H1 (cell line): ENCODE results near the gene SLC44A1. TPM values are rescaled to one million over a fixed set of nuclear protein-coding genes. Genes with fewer than 3 reads are reported as not detected.

ENCODE experiments used
- CBX5 ChIP-seq: fragments of 300-800, 300-1000 bp; sonication (generic); IDR thresholded peaks from 2 replicates; pipeline ENCODE4 v1.7.1; 2016; ENCODE audit warnings: antibody characterized with exemption, low read length, low read depth
- JUN ChIP-seq: IDR thresholded peaks from 2 replicates; pipeline ENCODE4 v1.6.1; 2011; ENCODE audit warnings: low read depth, mild to moderate bottlenecking, improper control_type of control experiment, low read length
- POLR2AphosphoS5 ChIP-seq: IDR thresholded peaks from 2 replicates; pipeline ENCODE4 v1.6.1; 2011; ENCODE audit warnings: low read depth, low read length
- RAD21 ChIP-seq, 2 experiments: IDR thresholded peaks in 1 of 2; conservative IDR thresholded peaks in 1 of 2; 2 replicates each; pipeline ENCODE4 v1.6.1; 2011; ENCODE audit warnings: low read depth in 2 of 2, low read length in 2 of 2, improper control_type of control experiment in 1 of 2, inconsistent platforms in 1 of 2, mild to moderate bottlenecking in 1 of 2, moderate library complexity in 1 of 2
- SIX5 ChIP-seq: IDR thresholded peaks from 2 replicates; pipeline ENCODE4 v1.6.1; 2011; ENCODE audit warnings: mild to moderate bottlenecking, low read depth, low read length
- polyA plus RNA-seq, 7 experiments: library from polyadenylated mRNA; depleted of rRNA in 3 of 7; stranded (reverse) in 5 of 7; unstranded in 2 of 7; fragments of >200 nt in 5 of 7; fragments of 200-250 nt in 2 of 7; gene quantifications; 1 replicate in 5 of 7; 2 replicates in 1 of 7; 4 replicates in 1 of 7; pipeline versions ENCODE4 v1.2.1 to v1.2.3, GENCODE V29; 2011 to 2013; ENCODE audit warnings: missing spikeins in 2 of 7, mixed read lengths in 2 of 7
- total RNA-seq: library from RNA; stranded (reverse); fragmentation: NEBNext Ultra II Directional; extraction: Animal tissue kit (Norgen Biotek cat#: 25700); gene quantifications from 2 replicates; pipeline ENCODE4 v1.2.1, GENCODE V29; 2021

Gene SLC44A1
- total and polyA plus RNA-seq, 2 of the 8 experiments (the other 6 are each of a cell fraction or from before 2014, with no cell fraction given), result 30.5 to 71.2 TPM

DNA sequence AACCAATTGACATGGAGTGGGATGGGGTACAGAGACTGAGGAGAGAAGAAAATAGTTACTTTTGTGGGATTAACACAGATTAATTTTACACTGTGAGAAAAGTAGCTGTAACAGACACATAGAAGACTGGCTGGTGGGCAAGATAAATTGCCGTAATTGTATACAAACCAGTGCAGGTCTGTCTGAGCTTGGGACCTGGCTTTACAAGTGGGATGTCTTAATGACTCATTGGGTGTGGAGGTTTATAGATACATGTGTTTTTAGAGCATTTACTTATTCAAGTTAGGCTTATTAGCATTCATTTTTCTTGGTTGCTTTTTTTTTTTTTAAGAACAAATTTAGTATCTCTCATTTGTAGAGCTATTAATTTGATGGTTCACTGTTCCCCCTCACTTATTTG, 37.5 kb downstream of the SLC44A1 start (continued):
- TF ChIP-seq RAD21 (IDR thresholded peaks at IDR 0.05 in 1 of 2, conservative IDR thresholded peaks at IDR 0.05 in 1 of 2; ENCODE audit: low read depth in 2 of 2, low read length in 2 of 2) (no peak), CBX5 (no peak), POLR2AphosphoS5 (no peak), SIX5 (no peak), JUN (no peak)
